HG02642 (cell line): ENCODE measurements around the gene MIEN1.
"Not testable (repeated sequence)": the region's sequence is repeated elsewhere in the genome, so short reads cannot be mapped to it uniquely, and the experiment has no call there.

ENCODE experiments used
- ATAC-seq: cut with Tn5 transposase; IDR thresholded peaks from one replicate; pipeline ENCODE4 v1.9.1; 2021; ENCODE audit warnings: mild to moderate bottlenecking; ENCODE audit not compliant: unreplicated experiment, poor library complexity

MIEN1 gene

DNA sequence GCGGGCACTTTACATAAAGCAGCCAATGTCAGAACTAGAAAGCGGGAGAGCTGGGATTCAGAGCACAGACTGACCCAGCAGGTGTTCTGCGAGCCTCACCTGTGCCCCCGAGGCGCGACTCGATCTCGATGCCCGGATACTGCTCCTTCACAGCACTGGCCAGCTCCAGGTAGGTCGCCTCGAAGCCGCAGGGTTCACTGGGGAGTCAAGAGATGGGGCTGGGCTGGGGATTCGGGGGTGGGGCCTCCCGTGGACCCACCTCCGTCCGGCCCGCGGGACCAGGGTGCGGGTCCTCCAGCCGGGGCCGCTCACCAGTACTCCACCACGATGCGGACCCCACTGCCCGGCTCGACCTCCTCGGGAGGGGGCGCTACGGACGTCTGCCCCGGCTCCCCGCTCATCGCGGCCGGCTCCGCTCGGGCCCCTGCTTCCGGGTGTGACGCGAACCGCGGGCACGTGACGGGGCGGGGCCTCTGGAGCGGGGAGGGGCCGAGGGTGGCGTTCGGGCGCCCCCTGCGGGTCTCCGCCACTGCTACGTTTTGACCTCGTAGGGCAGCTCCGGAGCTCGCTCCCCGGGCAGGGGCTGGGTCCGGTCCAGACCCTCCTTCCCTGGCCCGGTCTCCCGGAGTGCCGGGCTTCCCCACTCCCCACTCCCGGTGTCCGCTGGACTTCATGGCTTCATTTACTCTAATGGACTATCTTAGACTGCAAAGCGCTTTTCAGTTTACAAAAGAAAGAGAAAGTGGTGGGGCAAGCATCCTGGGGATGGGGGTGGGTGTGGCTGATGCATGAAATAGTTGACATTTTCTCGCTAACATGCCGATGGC, at the start of gene MIEN1:
MIEN1 (minus strand) TSS at position 438 of the 827 bp plus-strand sequence; CDS start at position 401, 37 bp downstream.
- peak; percentile 93 for ATAC-seq

GRCh38 chr17:39777534-39778365, 47.4 kb upstream of the MIEN1 start:
- ATAC-seq, result peak; percentile 66

DNA sequence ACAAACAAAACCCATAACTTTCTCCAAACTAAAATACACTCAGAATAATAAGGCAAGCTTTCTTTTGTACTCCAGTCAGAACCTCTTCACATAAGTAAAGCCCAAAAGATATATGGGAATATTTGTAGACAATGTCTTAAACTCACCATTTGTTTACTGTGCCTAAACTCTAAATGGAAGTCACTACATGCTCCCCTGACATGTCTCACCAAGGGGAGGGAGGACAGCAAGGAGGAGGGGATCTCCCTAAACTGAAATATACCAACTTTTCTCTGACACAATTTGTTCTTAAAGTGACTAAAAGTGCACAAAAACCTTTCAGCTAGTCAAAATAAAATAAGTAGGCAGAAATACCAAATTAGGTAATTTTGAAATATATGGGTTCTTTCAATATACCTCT, 45.9 kb upstream of the MIEN1 start:
- ATAC-seq, result no peak

GRCh38 chr17:39775031-39775430, 44.7 kb upstream of the MIEN1 start:
- no peak for ATAC-seq

- ATAC-seq, result no peak
Measured at GRCh38 chr17:39774047-39774446, 43.7 kb upstream of the MIEN1 start.

DNA sequence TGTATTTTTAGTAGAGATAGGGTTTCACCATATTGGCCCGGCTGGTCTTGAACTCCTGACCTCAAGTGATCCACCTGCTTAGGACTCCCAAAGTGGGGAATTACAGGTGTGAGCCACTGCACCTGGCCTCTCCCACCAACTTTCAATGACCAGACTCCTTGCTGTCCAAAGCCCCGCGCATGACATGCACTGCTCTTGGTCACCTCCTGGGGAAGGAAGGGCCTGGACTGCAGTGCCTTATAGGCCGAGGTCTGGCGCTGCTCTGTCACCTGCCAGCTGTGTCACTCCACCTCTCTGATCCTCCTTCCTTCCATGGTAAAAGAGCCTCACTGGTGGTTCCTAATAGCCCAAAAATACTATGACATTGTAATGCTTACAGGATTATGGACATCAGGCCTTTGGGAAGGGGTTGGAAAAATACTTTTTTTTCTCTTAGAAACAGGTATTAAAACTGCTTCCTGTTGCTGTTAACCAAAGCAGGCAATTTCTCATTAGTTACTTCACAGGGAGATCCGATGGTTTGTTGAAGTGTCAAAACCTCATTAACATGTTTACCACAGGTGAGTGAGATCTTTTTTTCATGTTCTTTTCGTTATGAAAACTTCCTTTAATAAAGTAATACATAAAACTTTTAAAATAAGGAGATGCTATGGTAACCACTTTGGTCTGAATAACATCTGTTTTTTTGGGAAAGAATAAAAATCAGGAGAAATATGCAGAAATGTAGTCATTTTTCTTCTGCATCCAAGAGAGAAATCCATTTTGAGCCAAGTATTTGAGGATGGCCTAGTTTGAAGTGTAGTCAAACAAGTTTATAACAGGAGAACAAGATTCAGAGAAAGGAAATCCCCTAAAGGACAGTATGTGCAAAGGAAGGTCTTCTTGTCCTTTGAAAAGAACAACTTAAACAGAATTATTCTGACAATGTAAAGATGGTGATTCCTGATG, 42.9 kb upstream of the MIEN1 start:
- no peak for ATAC-seq

- ATAC-seq, result no peak
Measured at GRCh38 chr17:39772415-39772814, 42.1 kb upstream of the MIEN1 start.

DNA sequence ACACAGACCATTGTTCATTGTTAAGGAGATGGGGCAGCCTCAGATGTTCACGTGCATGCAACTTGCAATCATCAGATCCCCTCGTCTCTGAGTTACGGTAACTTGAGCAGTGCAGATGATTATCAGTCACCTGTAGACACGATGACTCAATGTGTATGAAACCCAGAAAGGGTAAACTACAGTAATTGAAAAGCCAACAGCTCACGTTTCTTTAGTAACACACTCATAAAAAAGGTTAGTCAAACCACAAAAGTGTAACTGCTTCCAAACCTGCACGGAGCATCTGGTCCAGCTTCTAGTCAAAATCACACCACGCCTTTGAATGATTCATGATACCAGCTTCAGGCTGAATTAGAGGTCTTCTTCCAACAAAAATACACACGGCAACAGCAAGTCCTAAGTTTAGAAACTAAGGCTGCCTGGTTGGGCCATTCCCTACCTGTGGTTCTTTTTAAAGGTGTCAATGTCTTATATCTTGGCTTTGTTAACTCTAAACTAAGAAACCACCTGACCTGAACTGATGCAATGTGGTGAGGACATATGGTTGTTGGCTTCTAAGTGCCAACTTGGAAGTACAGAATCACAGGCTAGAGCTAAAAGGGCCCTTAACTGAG, 39.7 kb upstream of the MIEN1 start:
- peak; percentile 53 for ATAC-seq

DNA sequence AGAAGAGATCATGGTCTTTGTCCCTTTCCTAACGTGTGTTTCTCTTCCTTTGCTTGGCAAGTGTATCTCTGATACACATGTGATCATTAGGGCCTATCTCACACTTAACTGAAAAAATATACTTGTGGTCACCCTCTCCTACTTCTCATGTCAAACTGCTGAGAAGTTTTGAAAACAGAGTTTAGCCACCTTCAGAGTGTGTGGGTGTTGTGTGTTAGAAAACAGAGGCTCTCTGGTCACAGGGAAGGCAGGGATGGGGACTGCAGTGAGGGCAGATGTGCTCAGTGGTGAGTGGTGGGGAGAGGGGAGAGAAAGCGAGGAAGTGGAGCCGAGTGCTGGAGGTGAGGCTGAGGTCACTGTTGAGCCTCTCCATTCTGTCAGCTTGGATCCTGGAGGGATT, 36.8 kb upstream of the MIEN1 start:
- ATAC-seq, result no peak

GRCh38 chr17:39765766-39766165, 35.4 kb upstream of the MIEN1 start:
- no peak for ATAC-seq

GRCh38 chr17:39765175-39765574, 34.8 kb upstream of the MIEN1 start:
- ATAC-seq, result no peak

GRCh38 chr17:39764171-39764570, 33.8 kb upstream of the MIEN1 start:
- not testable (repeated sequence) for ATAC-seq

- ATAC-seq, result no peak
Measured at GRCh38 chr17:39763051-39763820, 32.9 kb upstream of the MIEN1 start.

GRCh38 chr17:39761861-39762496, 31.6 kb upstream of the MIEN1 start:
- ATAC-seq, result no peak

DNA sequence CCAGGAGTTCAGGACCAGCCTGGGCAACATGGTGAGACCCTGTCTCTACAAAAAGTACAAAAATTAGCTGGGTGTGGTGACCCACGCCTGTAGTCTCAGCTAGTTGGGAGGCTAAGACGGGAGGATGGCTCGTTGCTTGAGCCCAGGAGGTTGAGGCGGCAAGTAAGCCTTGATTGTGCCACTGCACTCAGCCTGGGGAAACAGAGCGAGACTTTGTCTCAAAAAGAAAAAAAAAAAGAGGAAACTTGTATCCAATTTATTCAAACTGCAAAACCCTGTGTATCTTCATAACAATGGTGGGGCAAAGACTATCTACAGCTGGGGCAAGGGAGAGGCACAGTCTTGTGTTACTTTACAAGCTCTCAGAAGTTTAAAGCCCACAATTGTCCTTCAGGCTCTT, 28.9 kb upstream of the MIEN1 start:
- no peak for ATAC-seq

GRCh38 chr17:39757931-39758873, 27.9 kb upstream of the MIEN1 start:
- ATAC-seq, result no peak

DNA sequence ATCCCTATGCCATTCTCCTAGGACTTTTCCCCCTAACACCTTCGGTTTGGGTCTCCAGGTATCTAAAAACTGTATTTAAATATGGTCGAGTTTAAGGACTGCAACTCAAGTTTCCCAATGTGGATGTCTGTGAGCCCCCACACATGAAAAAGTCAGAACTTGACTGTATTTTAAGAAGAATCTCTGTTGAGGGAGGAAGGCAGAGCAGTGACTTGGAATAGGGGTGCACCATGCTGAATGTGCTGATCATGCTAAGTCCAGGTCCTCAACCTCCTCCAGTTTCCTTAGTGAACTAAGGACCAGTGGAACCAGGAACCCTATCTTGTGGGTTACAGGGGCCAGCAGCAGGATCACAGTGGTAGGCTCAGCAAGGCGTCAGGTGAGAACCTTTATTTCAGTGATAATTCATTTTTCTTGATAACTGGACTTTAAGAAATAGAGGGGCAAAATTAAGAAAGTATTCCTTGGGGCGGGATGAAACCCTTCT, 26.9 kb upstream of the MIEN1 start:
- ATAC-seq, result no peak
